H54 (cell line): Measurements from ENCODE around the gene ADAMTS17.

Source experiments
- DNase-seq: peaks from one replicate; pipeline ENCODE4 v3.0.0; 2011; ENCODE audit warnings: low spot score, mixed read lengths; ENCODE audit not compliant: insufficient read length
- FAIRE-seq: peaks from 3 replicates; lab custom pipeline; 2011; peaks lifted over from hg19 to GRCh38; lab: Jason Lieb, UNC
- POLR2A ChIP-seq: IDR thresholded peaks from 2 replicates; pipeline ENCODE4 v1.6.1; 2011; ENCODE audit warnings: low read depth, mild to moderate bottlenecking, low read length

The ADAMTS17 gene

DNA sequence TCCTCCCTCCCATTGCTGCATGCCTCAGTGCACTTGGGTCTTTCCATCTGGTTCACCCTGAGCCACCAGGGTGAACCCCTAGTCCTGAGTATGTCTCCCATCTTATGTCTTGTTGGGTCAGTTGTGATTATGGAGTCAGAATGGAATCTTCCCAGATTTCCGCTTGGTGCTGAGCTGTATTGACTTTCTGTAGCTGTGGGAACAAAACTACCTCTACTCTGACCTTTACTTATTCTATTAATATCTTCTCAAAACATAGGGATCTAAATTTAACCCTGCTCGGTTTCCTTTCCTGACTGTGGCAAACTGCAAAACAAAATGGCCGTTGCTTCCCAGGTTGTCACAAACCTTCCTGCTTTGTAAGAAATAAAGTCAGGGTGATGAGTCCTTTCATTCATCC is 312.7 kb downstream of the ADAMTS17 start:
- FAIRE-seq = no peak

DNA sequence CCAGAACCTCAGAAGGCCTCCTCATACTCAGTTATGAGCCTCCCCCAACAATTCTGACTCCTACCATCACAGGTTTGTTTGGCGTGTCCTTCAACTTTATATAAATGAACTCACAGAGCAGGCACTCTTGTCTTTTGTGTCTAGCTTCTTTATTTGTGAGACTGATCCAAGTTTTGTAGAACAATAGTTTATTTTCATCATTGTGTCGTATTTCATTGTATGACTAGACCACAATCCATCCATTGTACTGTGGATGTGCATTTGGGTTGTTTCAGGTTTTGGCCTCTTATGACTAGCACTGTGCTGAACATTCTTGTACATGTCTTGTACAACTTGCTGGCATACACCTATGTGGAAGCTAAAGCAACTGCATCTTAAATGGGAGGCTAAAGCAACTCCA is 315.7 kb downstream of the ADAMTS17 start:
- DNase-seq (no peak), FAIRE-seq (no peak)
- no peak for TF ChIP-seq POLR2A

More for the DNA sequence above, 312.7 kb downstream of the ADAMTS17 start:
- DNase-seq = no peak
- TF ChIP-seq POLR2A = no peak

GRCh38 chr15:100022806-100023205 is 319.0 kb downstream of the ADAMTS17 start:
- FAIRE-seq (no peak), DNase-seq (no peak)
- TF ChIP-seq POLR2A = no peak

GRCh38 chr15:100022391-100022790 is 319.4 kb downstream of the ADAMTS17 start:
- no peak for TF ChIP-seq POLR2A
- FAIRE-seq = no peak
- DNase-seq = no peak

DNA sequence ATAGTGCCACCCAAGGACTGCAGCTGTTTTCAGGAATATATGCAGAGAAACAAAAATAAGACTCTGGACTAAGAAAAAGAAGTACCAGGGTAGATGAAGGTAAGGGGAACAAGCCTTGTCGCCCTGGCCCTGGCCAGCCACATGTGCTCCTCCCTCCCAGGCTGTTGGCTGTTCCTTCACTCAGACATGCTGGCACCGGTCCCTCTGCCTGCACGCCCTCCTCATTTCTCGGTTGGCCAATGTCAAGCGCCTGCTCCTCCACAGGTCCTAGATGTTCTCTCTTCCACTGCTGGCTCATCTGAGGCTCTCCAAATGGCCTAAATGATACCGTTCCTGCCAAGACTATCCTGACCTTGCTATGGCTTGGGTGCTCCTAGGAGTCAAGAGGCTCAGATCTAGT is 320.1 kb downstream of the ADAMTS17 start:
- FAIRE-seq = no peak
- DNase-seq = no peak
- TF ChIP-seq POLR2A = no peak

DNA sequence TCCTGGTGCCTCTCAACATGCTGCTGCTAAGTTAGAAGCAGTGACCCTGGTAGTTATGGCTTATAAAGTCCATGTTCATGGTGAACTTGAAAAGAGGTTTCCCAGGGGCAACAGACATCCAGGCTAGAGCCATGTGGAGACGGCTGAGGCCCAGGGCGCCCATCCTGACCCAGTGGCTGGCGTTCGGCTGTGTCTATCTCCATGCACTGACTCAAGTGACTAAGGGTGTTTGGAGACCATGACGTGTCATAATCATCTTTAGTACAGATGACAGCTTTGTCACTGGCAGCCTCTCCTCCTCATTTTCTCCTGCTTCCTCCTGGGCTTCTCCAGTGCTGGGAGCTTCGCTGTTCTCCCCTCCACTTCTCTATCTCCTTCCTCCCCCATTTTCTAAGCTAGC is 321.2 kb downstream of the ADAMTS17 start:
- no peak for TF ChIP-seq POLR2A
- no peak for DNase-seq
- FAIRE-seq = no peak

DNA sequence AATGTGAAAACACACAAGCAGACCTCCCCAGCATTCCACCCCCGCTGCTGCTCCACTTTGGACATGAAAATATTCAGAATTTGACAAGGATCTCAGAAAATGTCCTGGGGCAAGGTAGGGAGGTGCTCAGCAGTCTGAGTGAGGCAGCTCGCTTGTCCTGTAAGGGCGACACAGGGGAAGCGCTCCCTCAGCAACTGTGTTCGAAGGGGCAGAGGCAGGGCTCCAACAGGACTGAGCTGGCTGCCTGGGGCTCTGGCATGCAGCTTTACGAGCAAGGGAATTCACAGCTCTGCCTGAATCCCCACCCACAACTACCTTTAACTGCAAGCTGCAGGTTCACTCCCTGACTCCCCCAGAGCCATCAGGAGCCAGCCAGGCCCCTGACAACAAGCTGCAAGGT is 321.6 kb downstream of the ADAMTS17 start:
- FAIRE-seq (no peak), DNase-seq (no peak)
- TF ChIP-seq POLR2A = no peak

DNA sequence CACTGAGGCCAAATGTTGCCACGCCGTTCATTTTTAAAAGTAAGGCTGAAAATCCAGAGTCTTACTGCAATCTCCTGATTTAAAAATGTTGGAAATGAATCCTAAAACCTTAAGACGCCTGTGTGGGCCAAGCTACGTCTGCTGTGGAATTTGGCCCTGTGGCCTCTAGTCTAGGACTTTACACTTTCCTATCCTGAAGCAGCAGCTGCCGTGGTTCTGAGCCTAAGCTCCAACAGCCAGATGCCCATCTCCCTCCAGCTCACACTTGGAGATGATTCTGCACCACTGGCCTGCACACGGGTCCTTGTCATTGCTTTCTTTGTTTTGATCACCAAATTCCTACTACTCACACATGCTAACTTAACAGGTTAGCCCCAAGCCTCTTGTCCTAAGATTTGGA is 322.2 kb downstream of the ADAMTS17 start:
- TF ChIP-seq POLR2A = no peak
- FAIRE-seq = no peak
- no peak for DNase-seq

GRCh38 chr15:100018191-100018590 is 323.6 kb downstream of the ADAMTS17 start:
- no peak for FAIRE-seq
- no peak for TF ChIP-seq POLR2A
- DNase-seq = no peak

DNA sequence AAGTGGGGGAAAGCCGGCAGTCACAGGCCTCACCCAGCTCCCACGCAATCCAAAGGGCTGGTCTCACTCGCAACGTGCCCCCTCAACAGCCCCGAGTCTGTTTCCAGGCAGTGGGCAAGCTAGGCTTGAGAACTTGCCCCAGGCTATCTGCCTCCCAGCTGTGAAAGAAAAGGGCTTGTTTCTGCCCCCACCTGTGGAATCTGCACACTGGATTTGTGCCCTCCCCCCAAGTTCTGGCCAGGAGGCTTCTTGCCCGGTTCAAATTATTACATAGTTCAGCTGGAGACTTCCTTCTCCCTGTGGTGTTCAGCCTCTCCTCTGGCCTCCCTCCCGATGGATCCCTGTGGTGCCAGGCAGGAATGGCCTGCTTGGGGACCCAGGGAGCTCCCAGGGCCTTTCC is 324.6 kb downstream of the ADAMTS17 start:
- no peak for TF ChIP-seq POLR2A
- DNase-seq (no peak), FAIRE-seq (no peak)

GRCh38 chr15:100016632-100017031 is 325.1 kb downstream of the ADAMTS17 start:
- DNase-seq = no peak
- FAIRE-seq = no peak
- TF ChIP-seq POLR2A = no peak

- TF ChIP-seq POLR2A = no peak
- no peak for DNase-seq
- no peak for FAIRE-seq
Measured at GRCh38 chr15:100011235-100011634, 330.5 kb downstream of the ADAMTS17 start.

- FAIRE-seq (no peak), DNase-seq (no peak)
- TF ChIP-seq POLR2A = no peak
Measured at GRCh38 chr15:100009372-100009771, 332.4 kb downstream of the ADAMTS17 start.

GRCh38 chr15:100008258-100008657 is 333.5 kb downstream of the ADAMTS17 start:
- no peak for TF ChIP-seq POLR2A
- no peak for DNase-seq
- no peak for FAIRE-seq

DNA sequence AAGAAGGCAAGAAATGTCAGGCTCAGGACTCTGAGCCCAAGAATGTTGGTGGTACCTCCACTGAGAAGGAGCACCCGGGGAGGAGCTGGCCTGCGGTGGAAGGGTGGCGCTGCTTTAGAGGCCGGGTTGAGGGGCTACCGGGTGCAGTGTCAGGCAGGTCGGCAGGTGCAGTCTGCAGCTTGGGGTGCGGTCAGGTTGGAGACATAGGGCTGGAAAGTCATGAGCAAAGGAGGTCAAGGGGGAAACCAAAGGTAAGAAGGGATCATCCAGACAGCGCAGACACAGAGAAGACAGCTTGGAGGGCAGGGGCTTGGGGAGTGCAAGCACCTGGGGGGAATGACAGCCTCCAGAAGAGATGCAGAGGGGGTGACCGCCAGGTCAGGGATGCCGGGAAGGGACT is 334.2 kb downstream of the ADAMTS17 start:
- DNase-seq (no peak), FAIRE-seq (no peak)
- no peak for TF ChIP-seq POLR2A

GRCh38 chr15:100005715-100006114 is 336.1 kb downstream of the ADAMTS17 start:
- TF ChIP-seq POLR2A = no peak
- FAIRE-seq = no peak
- no peak for DNase-seq

- no peak for TF ChIP-seq POLR2A
- no peak for DNase-seq
- FAIRE-seq = no peak
Measured at GRCh38 chr15:100005013-100005412, 336.8 kb downstream of the ADAMTS17 start.
